HG03342 (cell line): ENCODE measurements around the gene CMTM2.

Experiments used
- ATAC-seq: cut with Tn5 transposase; IDR thresholded peaks from one replicate; pipeline ENCODE4 v1.9.1; 2021; ENCODE audit warnings: mild to moderate bottlenecking, moderate library complexity; ENCODE audit not compliant: unreplicated experiment

Gene CMTM2

GRCh38 chr16:66578651-66579531 lies at the start of gene CMTM2:
CMTM2 (plus strand) TSS chr16:66579463; CDS start chr16:66579608, 145 bp downstream.
- ATAC-seq: no peak

GRCh38 chr16:66529475-66529874 lies 49.8 kb upstream of the CMTM2 start:
- no peak for ATAC-seq

GRCh38 chr16:66534376-66534799 lies 44.9 kb upstream of the CMTM2 start:
- no peak for ATAC-seq

- ATAC-seq: no peak
These were observed 42.7 kb upstream of the CMTM2 start for GRCh38 chr16:66536525-66536924.

DNA sequence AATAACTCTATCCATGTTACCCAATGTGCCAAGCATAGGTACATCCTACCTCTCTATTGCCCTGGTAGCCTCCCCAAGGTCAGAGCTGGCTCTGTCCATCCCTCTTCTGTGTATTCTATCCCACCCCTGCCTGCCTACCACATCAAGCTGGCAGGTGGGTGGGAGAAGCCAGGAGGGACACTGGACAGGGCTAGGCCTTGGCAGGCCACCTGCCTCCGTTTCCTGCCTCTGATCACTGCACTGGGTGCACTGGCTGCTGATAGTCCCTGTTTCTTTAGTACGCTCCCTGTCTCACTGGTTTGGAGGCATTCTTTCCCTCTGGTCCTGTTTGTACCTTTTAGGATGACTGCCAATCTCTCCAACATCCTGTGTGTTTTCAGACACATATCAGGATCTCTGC lies 42.0 kb upstream of the CMTM2 start:
- ATAC-seq: no peak

DNA sequence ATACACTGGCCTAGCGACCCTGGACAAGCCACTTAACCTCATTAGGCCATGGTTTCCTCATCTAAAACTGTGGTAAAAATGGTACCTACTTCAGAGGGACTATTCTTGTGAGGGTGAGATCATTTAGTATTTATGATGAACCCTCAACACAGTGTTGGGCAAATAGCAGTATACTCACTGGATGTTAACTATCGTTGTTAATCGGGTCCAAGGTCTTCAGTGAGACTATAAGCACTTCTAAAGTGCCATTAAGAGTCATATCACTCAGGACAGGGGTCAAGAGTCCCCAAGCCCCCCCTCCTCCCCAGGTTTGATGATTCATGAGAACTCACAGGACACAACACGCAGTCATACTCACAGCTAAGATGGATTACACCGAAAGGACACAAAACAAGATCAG lies 40.4 kb upstream of the CMTM2 start:
- no peak for ATAC-seq

- peak; percentile 74 for ATAC-seq
These were observed 39.4 kb upstream of the CMTM2 start for GRCh38 chr16:66539623-66540469.

DNA sequence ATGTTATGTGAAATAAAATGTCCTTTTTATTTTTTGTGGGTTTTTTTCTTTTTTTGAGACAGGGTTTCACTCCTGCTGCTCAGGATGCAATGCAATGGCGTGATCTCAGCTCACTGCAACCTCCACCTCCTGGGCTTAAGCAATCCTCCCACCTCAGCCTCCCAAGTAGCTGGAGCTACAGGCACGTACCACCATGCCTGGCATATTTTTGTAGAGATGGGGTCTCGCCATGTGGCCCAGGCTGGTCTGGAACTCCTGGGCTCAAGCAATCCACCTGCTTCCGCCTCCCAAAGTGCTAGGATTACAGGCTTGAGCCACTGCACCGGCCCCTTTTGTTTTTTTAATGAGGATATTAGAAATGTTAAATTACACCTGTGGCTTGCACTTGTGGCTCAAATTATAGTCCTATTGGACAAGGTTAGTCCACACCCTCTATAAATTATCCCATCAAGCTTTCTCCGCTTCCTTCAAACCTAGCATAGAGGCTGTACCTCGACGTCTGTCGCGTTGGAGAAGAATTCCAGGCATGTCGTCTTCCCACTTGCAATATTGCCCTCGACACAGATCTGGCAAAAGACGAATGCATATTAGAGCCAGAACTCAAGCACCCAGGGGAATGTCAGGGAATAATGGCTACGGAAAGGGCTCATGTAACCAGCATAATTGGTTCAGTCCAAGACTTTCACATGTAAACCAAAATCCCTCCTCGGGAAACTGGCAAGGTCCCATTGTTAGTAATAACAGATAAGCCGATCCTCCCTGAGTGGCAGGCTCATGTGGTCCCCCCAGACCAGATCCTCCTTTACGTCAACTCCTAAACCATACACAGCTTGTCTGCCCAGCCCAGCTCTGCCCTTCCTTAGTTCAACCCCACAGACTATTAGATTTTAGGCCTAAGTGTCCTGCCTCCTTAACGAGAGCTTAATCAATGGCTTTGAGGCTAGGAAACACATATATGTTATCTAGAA lies 37.6 kb upstream of the CMTM2 start:
- ATAC-seq: no peak

DNA sequence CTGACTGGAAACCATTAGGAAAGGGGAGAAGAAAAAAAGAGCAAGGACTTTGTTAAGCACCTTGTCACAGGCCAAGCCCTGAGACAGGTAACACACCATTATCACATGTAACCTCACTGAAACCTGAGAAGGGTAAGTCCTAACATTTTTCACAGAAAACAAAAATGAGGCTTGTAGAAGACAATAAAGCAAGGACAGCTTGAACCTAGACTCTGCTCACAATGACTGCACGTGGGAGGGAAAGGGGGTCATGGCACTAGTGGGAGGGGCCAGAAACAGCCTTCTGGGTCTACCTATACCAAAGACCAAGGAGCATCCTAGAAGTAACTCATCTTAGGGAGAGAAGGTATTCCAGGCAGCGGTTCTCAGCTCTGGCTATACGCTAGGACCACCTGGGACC lies 36.9 kb upstream of the CMTM2 start:
- ATAC-seq: no peak

- no peak for ATAC-seq
These were observed 35.7 kb upstream of the CMTM2 start for GRCh38 chr16:66543541-66543940.

GRCh38 chr16:66544016-66544757 lies 35.1 kb upstream of the CMTM2 start:
- ATAC-seq: no peak

DNA sequence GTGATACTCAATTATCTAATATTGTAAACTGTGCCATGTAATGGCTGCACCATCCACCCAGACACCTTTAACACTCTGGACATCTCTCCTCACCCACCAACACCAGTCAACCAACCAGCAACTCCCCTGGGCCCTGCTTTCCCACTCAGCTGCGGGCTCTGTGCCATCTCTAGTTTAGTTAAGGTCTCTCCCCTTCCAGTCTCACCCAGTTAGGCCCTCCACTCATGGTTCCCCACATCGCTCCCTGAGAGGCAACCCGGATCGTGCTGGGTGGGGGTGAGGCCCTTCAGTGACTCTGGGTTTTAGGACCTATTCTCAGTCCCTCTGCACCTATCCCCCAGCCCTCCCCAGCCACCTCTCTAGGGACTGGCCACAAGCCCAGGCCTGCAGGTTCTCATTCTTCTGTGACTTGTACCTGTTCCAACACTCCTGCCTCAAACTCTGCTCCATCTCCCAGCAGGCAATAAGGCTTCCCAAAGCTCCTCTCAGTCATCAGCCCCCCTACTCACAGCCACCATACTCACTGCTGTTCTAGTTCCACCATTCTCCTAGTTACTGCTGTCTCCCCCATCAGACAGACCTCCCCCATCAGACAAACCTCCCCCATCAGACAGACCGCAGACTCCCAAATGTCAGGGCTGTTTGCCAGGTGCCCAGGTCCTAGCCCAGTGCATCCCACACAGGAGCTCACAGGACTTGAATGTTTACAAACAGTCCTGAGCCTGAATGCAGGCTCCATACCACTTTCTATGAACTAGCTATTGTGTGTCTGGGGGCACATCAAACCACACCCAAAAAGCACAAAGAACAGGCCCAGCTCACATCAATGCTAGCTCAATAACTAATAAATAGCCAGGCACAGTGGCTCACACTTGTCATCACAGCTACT lies 31.9 kb upstream of the CMTM2 start:
- ATAC-seq: no peak

- ATAC-seq: no peak
These were observed 31.2 kb upstream of the CMTM2 start for GRCh38 chr16:66548068-66548467.

GRCh38 chr16:66548868-66549267 lies 30.4 kb upstream of the CMTM2 start:
- no peak for ATAC-seq

- no peak for ATAC-seq
These were observed 29.8 kb upstream of the CMTM2 start, which contains the start of gene TK2 for GRCh38 chr16:66549284-66550131. TK2 (minus strand) TSS chr16:66550122; CDS start chr16:66550061, 61 bp downstream.

GRCh38 chr16:66551348-66551759 lies 27.9 kb upstream of the CMTM2 start:
- no peak for ATAC-seq

DNA sequence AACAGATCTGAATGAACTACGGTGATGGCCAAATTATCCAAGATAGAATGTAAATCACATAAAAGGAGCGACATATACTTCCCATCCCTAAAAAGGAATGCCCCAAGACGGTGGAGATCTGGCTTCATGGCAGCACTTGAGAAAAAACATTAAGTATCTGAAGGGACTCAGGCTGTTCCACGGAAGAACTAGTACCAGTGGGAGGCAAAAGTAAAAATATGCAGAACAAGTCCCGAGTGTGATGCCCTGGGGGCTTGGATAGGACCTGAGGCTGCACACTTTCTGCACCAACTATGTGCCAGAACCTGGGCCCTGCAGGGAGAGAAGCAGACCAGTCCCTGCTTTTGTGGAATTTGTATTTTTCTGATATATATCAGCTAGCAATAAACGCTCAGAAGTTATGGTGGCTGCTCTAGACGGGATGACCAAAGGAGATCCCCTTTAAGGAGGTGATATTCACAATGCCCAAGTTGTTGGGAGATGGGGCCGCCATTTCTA lies 27.4 kb upstream of the CMTM2 start:
- ATAC-seq: no peak
